IMR-90 (cell line): ENCODE results near the gene CAV3. TPM values are rescaled to one million over a fixed set of nuclear protein-coding genes. Genes with fewer than 3 reads are reported as not detected.

Experiments used
- ATAC-seq: fragments of 200-7000 bp; cut with Tn5 transposase; 2 replicates; pipeline ENCODE4 v1.9.1; 2020; ENCODE audit warnings: low read depth, mild to moderate bottlenecking, moderate library complexity
- BruUV-seq: library from RNA; stranded (reverse); fragments of 400-500 nt; replicated peaks from 2 replicates; lab custom pipeline; 2021; lab: Mats Ljungman, UMichigan
- CTCF ChIA-PET: fragments of 300-600 bp; formaldehyde crosslinking; extraction: SDS; loops from one replicate; lab custom pipeline; 2021; ENCODE audit warnings: antibody characterized with exemption; lab: Yijun Ruan, JAX
- POLR2A ChIA-PET: fragments of 300-600 bp; sonication (Branson Sonifier 250); formaldehyde crosslinking; loops from one replicate; lab custom pipeline; 2022; ENCODE audit warnings: antibody characterized with exemption; ENCODE audit not compliant: unreplicated experiment; lab: Charles Lee
- DNase-seq: peaks from one replicate; pipeline ENCODE4 v3.0.0; 2013
- H2AFZ ChIP-seq: replicated peaks from 2 replicates; pipeline ENCODE3; 2013; ENCODE audit warnings: low read length, mild to moderate bottlenecking; ENCODE audit not compliant: poor library complexity
- H2AK5ac ChIP-seq: 2 replicates; pipeline ENCODE4 v1.6.1; 2013; ENCODE audit warnings: low read depth, low read length, inconsistent platforms
- H2AK9ac ChIP-seq: replicated peaks from 2 replicates; pipeline ENCODE3; 2013; ENCODE audit warnings: mild to moderate bottlenecking, low read depth, low read length, moderate library complexity; ENCODE audit not compliant: poor library complexity
- H2BK120ac ChIP-seq: 2 replicates; pipeline ENCODE4 v1.6.1; 2013; ENCODE audit warnings: low read depth, low read length, inconsistent platforms
- H2BK15ac ChIP-seq: 3 replicates; pipeline ENCODE4 v1.6.1; 2013; ENCODE audit warnings: low read depth, low read length, inconsistent platforms
- H2BK20ac ChIP-seq: 2 replicates; pipeline ENCODE4 v1.6.1; 2013; ENCODE audit warnings: low read depth, mild to moderate bottlenecking, inconsistent platforms, low read length, moderate library complexity
- H2BK5ac ChIP-seq: 2 replicates; pipeline ENCODE4 v1.6.1; 2013; ENCODE audit warnings: mild to moderate bottlenecking, low read depth, low read length, inconsistent platforms; ENCODE audit not compliant: poor library complexity, severe bottlenecking
- H3K14ac ChIP-seq: replicated peaks from 2 replicates; pipeline ENCODE4 v1.6.1; 2013; ENCODE audit warnings: low read depth, low read length, inconsistent platforms
- H3K18ac ChIP-seq: 2 replicates; pipeline ENCODE4 v1.6.1; 2013; ENCODE audit warnings: low read depth, low read length, control low read depth
- H3K23ac ChIP-seq: 2 replicates; pipeline ENCODE4 v1.6.1; 2013; ENCODE audit warnings: low read depth, low read length, inconsistent platforms
- H3K27ac ChIP-seq: 2 replicates; pipeline ENCODE4 v1.5.1; 2013; ENCODE audit warnings: mild to moderate bottlenecking, control low read depth, low read length; ENCODE audit not compliant: insufficient read depth
- H3K27me3 ChIP-seq: 2 replicates; pipeline ENCODE4 v1.6.1; 2013; ENCODE audit warnings: low read length; ENCODE audit not compliant: control insufficient read depth, insufficient read depth
- H3K36me3 ChIP-seq: 2 replicates; pipeline ENCODE4 v1.6.1; 2013; ENCODE audit warnings: low read length, mixed read lengths; ENCODE audit not compliant: control insufficient read depth, insufficient read depth
- H3K4ac ChIP-seq: 2 replicates; pipeline ENCODE4 v1.6.1; 2013; ENCODE audit warnings: low read depth, low read length, inconsistent platforms
- H3K4me1 ChIP-seq: 2 replicates; pipeline ENCODE4 v1.6.1; 2013; ENCODE audit warnings: low read length, mixed read lengths; ENCODE audit not compliant: control insufficient read depth, insufficient read depth
- H3K4me2 ChIP-seq: 2 replicates; pipeline ENCODE4 v1.6.1; 2013; ENCODE audit warnings: low read depth, mild to moderate bottlenecking, control low read depth, low read length, moderate library complexity
- H3K4me3 ChIP-seq: 2 replicates; pipeline ENCODE4 v1.5.1; 2013; ENCODE audit warnings: low read depth, mild to moderate bottlenecking, control low read depth, low read length, moderate library complexity; ENCODE audit not compliant: insufficient read depth
- H3K56ac ChIP-seq: 2 replicates; pipeline ENCODE4 v1.6.1; 2013; ENCODE audit warnings: low read length, inconsistent platforms; ENCODE audit not compliant: insufficient read depth; ENCODE audit errors: extremely low read depth
- H3K79me1 ChIP-seq, 2 experiments: 2 replicates each; pipeline ENCODE4 v1.6.1; 2013; ENCODE audit warnings: low read length in 2 of 2, inconsistent platforms in 1 of 2, low read depth in 1 of 2
- H3K9ac ChIP-seq: 2 replicates; pipeline ENCODE4 v1.6.1; 2013; ENCODE audit warnings: low read depth, low read length, control low read depth
- H3K9me1 ChIP-seq: 2 replicates; pipeline ENCODE4 v1.6.1; 2013; ENCODE audit warnings: low read length, inconsistent platforms; ENCODE audit not compliant: insufficient read depth
- H3K9me3 ChIP-seq: 2 replicates; pipeline ENCODE4 v1.6.1; 2013; ENCODE audit warnings: low read length; ENCODE audit not compliant: control insufficient read depth, insufficient read depth
- H4K20me1 ChIP-seq: 2 replicates; pipeline ENCODE4 v1.6.1; 2013; ENCODE audit warnings: low read length, inconsistent platforms; ENCODE audit not compliant: insufficient read depth
- H4K5ac ChIP-seq: 2 replicates; pipeline ENCODE4 v1.6.1; 2013; ENCODE audit warnings: mild to moderate bottlenecking, low read depth, low read length, control low read depth
- H4K8ac ChIP-seq, 2 experiments: 2 replicates each; pipeline ENCODE4 v1.6.1; 2013; ENCODE audit warnings: low read depth in 2 of 2, low read length in 2 of 2, control low read depth in 1 of 2, inconsistent platforms in 1 of 2
- H4K91ac ChIP-seq: 2 replicates; pipeline ENCODE4 v1.6.1; 2013; ENCODE audit warnings: low read depth, low read length, inconsistent platforms; ENCODE audit not compliant: insufficient read depth
- BHLHE40 ChIP-seq: fragments of 150-350 bp; IDR thresholded peaks from 2 replicates; pipeline ENCODE4 v1.6.1; 2016; ENCODE audit warnings: mild to moderate bottlenecking, low read depth, low read length
- CEBPB ChIP-seq: IDR thresholded peaks from 2 replicates; pipeline ENCODE4 v1.6.1; 2012; ENCODE audit warnings: low read depth, low read length, improper control_type of control experiment
- CHD1 ChIP-seq: IDR thresholded peaks from 2 replicates; pipeline ENCODE4 v1.6.1; 2012; ENCODE audit warnings: low read depth, low read length, improper control_type of control experiment
- CTCF ChIP-seq: conservative IDR thresholded peaks from 2 replicates; pipeline ENCODE4 v1.5.1; 2012; ENCODE audit warnings: mild to moderate bottlenecking, low read depth, low read length, improper control_type of control experiment
- ELK1 ChIP-seq: fragments of 150-350 bp; IDR thresholded peaks from 2 replicates; pipeline ENCODE4 v1.6.1; 2016; ENCODE audit warnings: low read depth, mild to moderate bottlenecking, low read length, moderate library complexity, borderline replicate concordance
- FOS ChIP-seq: fragments of 150-350 bp; IDR thresholded peaks from 2 replicates; pipeline ENCODE4 v1.6.1; 2016; ENCODE audit warnings: low read depth, low read length
- MAFK ChIP-seq: IDR thresholded peaks from 2 replicates; pipeline ENCODE4 v1.6.1; 2012; ENCODE audit warnings: low read depth, low read length, improper control_type of control experiment
- MAZ ChIP-seq: IDR thresholded peaks from 2 replicates; pipeline ENCODE4 v1.6.1; 2012; ENCODE audit warnings: low read depth, mild to moderate bottlenecking, low read length, improper control_type of control experiment, moderate library complexity, borderline replicate concordance
- MXI1 ChIP-seq: IDR thresholded peaks from 2 replicates; pipeline ENCODE4 v1.6.1; 2012; ENCODE audit warnings: low read depth, mild to moderate bottlenecking, low read length, moderate library complexity, borderline replicate concordance
- NFE2L2 ChIP-seq: fragments of 150-350 bp; IDR thresholded peaks from 2 replicates; pipeline ENCODE4 v1.6.1; 2016; ENCODE audit warnings: low read depth, mild to moderate bottlenecking, low read length
- POLR2A ChIP-seq: IDR thresholded peaks from 2 replicates; pipeline ENCODE4 v1.6.1; 2012; ENCODE audit warnings: mild to moderate bottlenecking, low read depth, low read length
- RAD21 ChIP-seq: IDR thresholded peaks from 2 replicates; pipeline ENCODE4 v1.6.1; 2012; ENCODE audit warnings: low read length, improper control_type of control experiment
- RCOR1 ChIP-seq: IDR thresholded peaks from 2 replicates; pipeline ENCODE4 v1.6.1; 2012; ENCODE audit warnings: mild to moderate bottlenecking, low read length, improper control_type of control experiment; ENCODE audit not compliant: insufficient replicate concordance
- RFX5 ChIP-seq: IDR thresholded peaks from 2 replicates; pipeline ENCODE4 v1.8.0; 2012; ENCODE audit warnings: low read depth, mild to moderate bottlenecking, low read length, moderate library complexity
- SMC3 ChIP-seq: fragments of 150-350 bp; IDR thresholded peaks from 2 replicates; pipeline ENCODE4 v1.6.1; 2016; ENCODE audit warnings: low read depth, mild to moderate bottlenecking, antibody characterized with exemption, low read length, moderate library complexity
- USF2 ChIP-seq: fragments of 150-350 bp; IDR thresholded peaks from 2 replicates; pipeline ENCODE4 v1.6.1; 2017; ENCODE audit warnings: mild to moderate bottlenecking, antibody characterized with exemption, low read length, low read depth
- dilution Hi-C: fragments of 300-500 bp; cut with HindIII; formaldehyde crosslinking; loops from one replicate; pipeline ENCODE4 v1.14.3; 2018; ENCODE audit warnings: low sequenced_read_pairs; ENCODE audit not compliant: unreplicated experiment
- in situ Hi-C: fragments of 300-500 bp; cut with MboI; formaldehyde crosslinking; loops from 3 replicates; pipeline ENCODE4 v1.14.3; 2019; ENCODE audit warnings: low sequenced_read_pairs, inconsistent platforms, mixed read lengths
- intact Hi-C: fragments of 100-400 bp; cut with micrococcal nuclease; formaldehyde crosslinking; loops from 2 replicates; pipeline ENCODE4 v1.10.0; 2022
- polyA plus RNA-seq, 3 experiments: library from polyadenylated mRNA; depleted of rRNA; stranded (reverse); fragments of >200 nt; gene quantifications; 2 replicates each; pipeline ENCODE4 v1.2.3, GENCODE V29; 2012; ENCODE audit warnings: low replicate concordance in 1 of 3
- total RNA-seq: library from RNA; depleted of rRNA; stranded (reverse); fragments of >200 nt; gene quantifications from 2 replicates; pipeline ENCODE4 v1.2.3, GENCODE V29; 2012

Gene CAV3
- total and polyA plus RNA-seq, 2 of the 4 experiments (the other 2 are of a cell fraction): 0.17 to 0.36 TPM

- dilution Hi-C loops (no loop called here), in situ Hi-C loops (loop anchor here (25.0 kb wide), 1 partner anchor 301 kb away; no protein-coding TSS in a partner anchor), intact Hi-C loops (no loop called here)
- no peak overlapping the region for H2BK15ac ChIP-seq
- H3K18ac ChIP-seq: no peak overlapping the region
- H3K9me3 ChIP-seq: no peaks in the 10 kb centered on the region
- H4K5ac ChIP-seq: no peak overlapping the region
- no peak overlapping the region for H3K23ac ChIP-seq
- H3K4ac ChIP-seq: no peak overlapping the region
- H2BK120ac ChIP-seq: no peak overlapping the region
- H3K4me3 ChIP-seq: no peak overlapping the region
- no peak overlapping the region for H3K27ac ChIP-seq
- no peak overlapping the region for H4K91ac ChIP-seq
- H4K20me1 ChIP-seq: no peaks in the 10 kb centered on the region
- no peak overlapping the region for H4K8ac ChIP-seq
- H3K9me1 ChIP-seq: peaks cover 17% of the 10 kb centered on the region
- H3K27me3 ChIP-seq: no peaks in the 10 kb centered on the region
- no peak overlapping the region for H2AFZ ChIP-seq
- H2BK20ac ChIP-seq: no peak overlapping the region
- H3K4me2 ChIP-seq: no peak overlapping the region
- H3K79me1 ChIP-seq: no peaks in the 10 kb centered on the region
- no peak overlapping the region for H2AK5ac ChIP-seq
- ATAC-seq (no peak), DNase-seq (no peak)
- H2BK5ac ChIP-seq: no peak overlapping the region
- TF ChIP-seq CTCF (no peak), USF2 (no peak), BHLHE40 (no peak), NFE2L2 (no peak), CEBPB (no peak), RFX5 (no peak), CHD1 (no peak), MXI1 (no peak), POLR2A (no peak), SMC3 (no peak), RCOR1 (no peak), RAD21 (no peak), FOS (no peak), ELK1 (no peak), MAZ (no peak), MAFK (no peak)
- no peak overlapping the region for H3K9ac ChIP-seq
- ChIA-PET POLR2A (no interaction called here), CTCF (no interaction called here)
- H3K36me3 ChIP-seq: no peaks in the 10 kb centered on the region
- peaks cover 15% of the 10 kb centered on the region for H3K4me1 ChIP-seq
- H3K14ac ChIP-seq: no peak overlapping the region
- BruUV-seq: no TSS peak
- no peak overlapping the region for H2AK9ac ChIP-seq
- no peak overlapping the region for H3K56ac ChIP-seq
Measured at GRCh38 chr3:8737823-8738222, 4.2 kb downstream of the CAV3 start.
